Measurements from ENCODE around the gene EBF4. TPM values are rescaled to one million over a fixed set of nuclear protein-coding genes. Genes with fewer than 3 reads are reported as not detected.

Gene EBF4
- polyA plus RNA-seq, 1 donor from 2014 or later, result 13.2 TPM

- Histone ChIP-seq H3K4me2 (ENCODE audit: low read length) (no peak overlapping the region), H3K27me3 (ENCODE audit: insufficient read depth, low read depth, low read length) (peaks cover 50% of the 10 kb centered on the region), H3K9me2 (ENCODE audit: insufficient read depth, low read length) (no peaks in the 10 kb centered on the region), H3K79me2 (replicated peaks; ENCODE audit: insufficient read depth, low read length) (no peaks in the 10 kb centered on the region), H3K9ac (ENCODE audit: low read length) (no peak overlapping the region), H3K4me3 (ENCODE audit: low read length) (no peak overlapping the region), H3F3A (ENCODE audit: insufficient read depth, low read length, poor library complexity, severe bottlenecking) (no peaks in the 10 kb centered on the region), H3K36me3 (ENCODE audit: insufficient read depth, low read length) (no peaks in the 10 kb centered on the region), H2AFZ (ENCODE audit: low read depth, low read length) (no peak overlapping the region), H3K27ac (ENCODE audit: low read length) (no peak overlapping the region), H4K20me1 (ENCODE audit: insufficient read depth) (no peaks in the 10 kb centered on the region), H3K9me3 (ENCODE audit: low read length) (no peaks in the 10 kb centered on the region)
- TF ChIP-seq CTCF (IDR thresholded peaks at IDR 0.05; ENCODE audit: poor library complexity, severe bottlenecking), result no peak
- TF ChIP-seq EZH2 (IDR thresholded peaks at IDR 0.05; ENCODE audit: borderline replicate concordance, insufficient read depth, low read length, poor library complexity, severe bottlenecking), result no peak
- TF ChIP-seq EP300 (conservative IDR thresholded peaks at IDR 0.05; ENCODE audit: poor library complexity, severe bottlenecking), result no peak
- TF ChIP-seq SMC3 (conservative IDR thresholded peaks at IDR 0.05; ENCODE audit: poor library complexity), result no peak
- no peak for TF ChIP-seq MXI1 (conservative IDR thresholded peaks at IDR 0.05; ENCODE audit: poor library complexity, severe bottlenecking)
- no peak for TF ChIP-seq TAF1 (IDR thresholded peaks at IDR 0.05; ENCODE audit: low read depth)
- TF ChIP-seq RAD21 (conservative IDR thresholded peaks at IDR 0.05), result no peak
- no peak for TF ChIP-seq REST (IDR thresholded peaks at IDR 0.05; ENCODE audit: borderline replicate concordance)
- TF ChIP-seq POLR2AphosphoS5 (IDR thresholded peaks at IDR 0.05), result no peak
Observed at GRCh38 chr20:2754424-2754823, 61.8 kb downstream of the EBF4 start.

- Histone ChIP-seq H3K9me2 (ENCODE audit: insufficient read depth, low read length) (no peaks in the 10 kb centered on the region), H3K27me3 (ENCODE audit: insufficient read depth, low read depth, low read length) (peaks cover 39% of the 10 kb centered on the region)
- TF ChIP-seq TAF1 (IDR thresholded peaks at IDR 0.05; ENCODE audit: low read depth), result no peak
- TF ChIP-seq SMC3 (conservative IDR thresholded peaks at IDR 0.05; ENCODE audit: poor library complexity), result no peak
- TF ChIP-seq REST (IDR thresholded peaks at IDR 0.05; ENCODE audit: borderline replicate concordance), result no peak
- TF ChIP-seq POLR2AphosphoS5 (IDR thresholded peaks at IDR 0.05), result no peak
- no peak for TF ChIP-seq EZH2 (IDR thresholded peaks at IDR 0.05; ENCODE audit: borderline replicate concordance, insufficient read depth, low read length, poor library complexity, severe bottlenecking)
- TF ChIP-seq RAD21 (conservative IDR thresholded peaks at IDR 0.05), result no peak
- TF ChIP-seq CTCF (IDR thresholded peaks at IDR 0.05; ENCODE audit: poor library complexity, severe bottlenecking), result no peak
Observed at GRCh38 chr20:2755451-2756055, 63.0 kb downstream of the EBF4 start.

More at GRCh38 chr20:2755451-2756055, 63.0 kb downstream of the EBF4 start:
- Histone ChIP-seq H3K4me3 (ENCODE audit: low read length) (no peak overlapping the region), H3K9ac (ENCODE audit: low read length) (no peak overlapping the region), H3K4me2 (ENCODE audit: low read length) (no peak overlapping the region), H3K27ac (ENCODE audit: low read length) (no peak overlapping the region), H3K36me3 (ENCODE audit: insufficient read depth, low read length) (no peaks in the 10 kb centered on the region), H3K79me2 (replicated peaks; ENCODE audit: insufficient read depth, low read length) (no peaks in the 10 kb centered on the region), H3F3A (ENCODE audit: insufficient read depth, low read length, poor library complexity, severe bottlenecking) (no peaks in the 10 kb centered on the region), H4K20me1 (ENCODE audit: insufficient read depth) (no peaks in the 10 kb centered on the region), H3K9me3 (ENCODE audit: low read length) (no peaks in the 10 kb centered on the region), H2AFZ (ENCODE audit: low read depth, low read length) (no peak overlapping the region)

Data from neural cell (in vitro differentiated cells).